Aorta (tissue), 5 donors: ENCODE data around the gene TMEM239. TPM values are rescaled to one million over a fixed set of nuclear protein-coding genes. Genes with fewer than 3 reads are reported as not detected.

Experiments used
- ATAC-seq: fragments of 200-7000 bp; cut with Tn5 transposase; one replicate; pipeline ENCODE4 v1.9.1; 2022; ENCODE audit warnings: moderate library complexity; ENCODE audit not compliant: low FRiP score
- DNase-seq, 2 donors: peaks; one replicate each; pipeline ENCODE4 v3.0.0-alpha.2; 2020
- H3K27ac ChIP-seq, 2 donors: one replicate each; pipeline ENCODE4 v1.5.1; 2013; ENCODE audit warnings: low read length in 2 of 2, mild to moderate bottlenecking in 2 of 2, moderate library complexity in 2 of 2, control low read depth in 1 of 2, inconsistent platforms in 1 of 2, low read depth in 1 of 2
- H3K27me3 ChIP-seq, 2 donors: one replicate each; pipeline ENCODE4 v1.6.1; 2013; ENCODE audit warnings: control low read depth in 1 of 2, low read length in 1 of 2, mild to moderate bottlenecking in 1 of 2, moderate library complexity in 1 of 2; ENCODE audit not compliant: insufficient read depth in 2 of 2, control insufficient read depth in 1 of 2
- H3K36me3 ChIP-seq, 2 donors: one replicate each; pipeline ENCODE4 v1.6.1; 2013; ENCODE audit warnings: control low read depth in 1 of 2, low read length in 1 of 2, mild to moderate bottlenecking in 1 of 2; ENCODE audit not compliant: insufficient read depth in 2 of 2, control insufficient read depth in 1 of 2
- H3K4me1 ChIP-seq, 2 donors: one replicate each; pipeline ENCODE4 v1.6.1; 2013; ENCODE audit warnings: low read length in 2 of 2, control low read depth in 1 of 2, mild to moderate bottlenecking in 1 of 2, moderate library complexity in 1 of 2; ENCODE audit not compliant: insufficient read depth in 2 of 2, control insufficient read depth in 1 of 2
- H3K4me3 ChIP-seq, 2 donors: one replicate each; pipeline ENCODE4 v1.5.1; 2013; ENCODE audit warnings: low read length in 2 of 2, control low read depth in 1 of 2, mild to moderate bottlenecking in 1 of 2
- H3K9me3 ChIP-seq: one replicate; pipeline ENCODE4 v1.6.1; 2013; ENCODE audit warnings: mild to moderate bottlenecking, low read length; ENCODE audit not compliant: control insufficient read depth
- WGBS, 2 donors: extraction: QIAGEN DNeasy Blood & Tissue Kit; methylation state at CpG; one replicate each; pipeline ENCODE4 v1.1.7; 2013; 5-methylcytosine and 5-hydroxymethylcytosine counted together
- intact Hi-C, 2 donors: fragments of 100-400 bp; cut with DNase I; formaldehyde crosslinking; loops; one replicate each; pipeline versions ENCODE4 v1.14.2 to v1.15.0; 2022
- polyA plus RNA-seq, 2 donors: library from polyadenylated mRNA; stranded (reverse); fragments of 200-250 nt; gene quantifications; one replicate each; pipeline ENCODE4 v1.2.3, GENCODE V29; 2013
- total RNA-seq, 2 donors: library from RNA; stranded (reverse); fragmentation: NEBNext Ultra II Directional; extraction: Animal tissue kit (Norgen Biotek cat#: 25700); gene quantifications; one replicate each; pipeline ENCODE4 v1.2.1, GENCODE V29; 2021
- donor health status: healthy with polysubstance abuse.
- donor health status: Bipolar disorder and iron deficiency.
- donor health status: DM: no; HTN: no; CAD: no.
- donor health status: DM: no; HTN: no; CAD: no.
- donor health status: DM: yes; HTN: yes; CAD: no.

The TMEM239 gene
- total and polyA plus RNA-seq, 4 donors: not detected

DNA sequence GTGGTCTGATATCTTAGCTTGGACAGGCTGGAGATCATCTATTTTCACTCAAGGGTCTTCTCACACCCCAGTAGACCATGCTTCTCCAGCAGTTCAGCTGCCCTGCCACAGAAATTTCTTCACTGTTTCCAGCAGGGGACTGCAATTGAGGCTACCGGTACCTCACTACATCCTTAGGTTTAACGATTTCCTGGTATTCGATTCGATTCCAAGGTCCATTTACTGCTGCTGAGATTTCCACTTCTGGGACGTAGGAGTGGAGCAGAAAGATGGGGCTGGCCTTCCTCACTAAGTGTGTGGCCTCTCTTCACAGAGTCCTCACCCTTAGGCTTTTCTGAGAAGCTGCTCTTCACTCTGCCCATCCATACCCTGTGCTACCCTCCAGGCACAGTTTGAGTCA, 30.5 kb downstream of the TMEM239 start:
- Histone ChIP-seq H3K9me3 (no peaks in the 10 kb centered on the region), H3K27ac (no peak overlapping the region), H3K4me1 (no peaks in the 10 kb centered on the region), H3K27me3 (no peaks in the 10 kb centered on the region), H3K36me3 (no peaks in the 10 kb centered on the region), H3K4me3 (no peak overlapping the region)
- DNase-seq (no peak), ATAC-seq (no peak)
- intact Hi-C loops: no loop called here
- WGBS, 2 donors: 91 to 94% methylated on average over 5 of the region's 5 CpGs

DNA sequence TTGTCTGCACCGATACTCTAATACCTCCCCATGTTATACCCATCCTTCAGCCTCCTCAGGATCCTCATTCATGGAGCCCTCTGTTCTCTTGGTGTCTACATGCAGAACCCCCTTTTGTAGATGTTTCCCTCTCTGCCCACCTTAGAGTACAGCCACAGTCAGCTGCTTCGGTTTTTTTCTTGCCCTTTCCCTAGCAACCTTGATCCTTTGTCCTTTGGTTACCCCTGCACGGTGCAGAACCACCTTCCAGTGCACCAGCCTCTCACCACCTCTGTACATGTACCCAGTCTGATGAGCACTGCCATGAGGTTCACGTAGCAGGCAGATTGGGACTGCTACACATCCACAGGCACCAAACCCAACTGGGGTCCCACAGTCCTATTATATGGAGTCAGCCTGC, 31.6 kb downstream of the TMEM239 start:
- ATAC-seq (no peak), DNase-seq (no peak)
- intact Hi-C loops: no loop called here
- Histone ChIP-seq H3K27me3 (no peaks in the 10 kb centered on the region), H3K4me3 (no peak overlapping the region), H3K27ac (no peak overlapping the region), H3K36me3 (no peaks in the 10 kb centered on the region), H3K9me3 (no peaks in the 10 kb centered on the region), H3K4me1 (no peaks in the 10 kb centered on the region)
- WGBS, 2 donors: 94 to 96% methylated on average over 4 of the region's 4 CpGs

DNA sequence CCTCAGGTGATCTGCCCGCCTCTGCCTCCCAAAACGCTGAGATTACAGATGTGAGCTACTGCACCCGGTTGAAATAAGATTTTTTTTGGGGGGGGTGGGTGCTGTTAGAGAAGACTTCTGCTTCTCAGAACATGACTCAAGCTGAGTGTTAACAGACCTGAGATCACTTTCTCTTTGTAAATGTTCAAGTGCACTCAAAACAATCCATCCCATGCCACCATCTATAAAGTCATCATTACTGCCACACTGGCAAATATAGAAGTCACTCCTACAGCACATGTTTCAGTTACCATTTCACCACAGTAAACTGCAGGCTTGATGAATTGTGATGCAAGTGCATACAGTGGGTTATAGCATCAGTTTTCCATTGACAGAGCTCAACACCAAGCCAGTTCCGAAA, 33.4 kb downstream of the TMEM239 start:
- Histone ChIP-seq H3K27me3 (no peaks in the 10 kb centered on the region), H3K4me3 (no peak overlapping the region), H3K9me3 (no peaks in the 10 kb centered on the region), H3K27ac (no peak overlapping the region), H3K36me3 (no peaks in the 10 kb centered on the region), H3K4me1 (no peaks in the 10 kb centered on the region)
- no peak for DNase-seq
- ATAC-seq: no peak
- intact Hi-C loops: no loop called here
- 86 to 94% methylated on average over 4 of the region's 4 CpGs for WGBS, 2 donors

- Histone ChIP-seq H3K9me3 (no peaks in the 10 kb centered on the region), H3K27ac (no peak overlapping the region), H3K4me1 (no peaks in the 10 kb centered on the region), H3K4me3 (no peak overlapping the region), H3K27me3 (no peaks in the 10 kb centered on the region), H3K36me3 (no peaks in the 10 kb centered on the region)
- WGBS, 2 donors: 94 to 95% methylated on average over 10 of the region's 10 CpGs
- intact Hi-C loops: loop anchor here in 1 of 2 donors (5.0 kb wide), 1 partner anchor 159 kb away; the partner anchor contains the start of gene EBF4
- DNase-seq (no peak), ATAC-seq (no peak)
Observed at GRCh38 chr20:2851086-2851485, 34.9 kb downstream of the TMEM239 start.

- H3K27ac ChIP-seq: no peak overlapping the region
- no peaks in the 10 kb centered on the region for H3K9me3 ChIP-seq
- WGBS, 2 donors: 53 to 72% methylated on average over 2 of the region's 2 CpGs
- H3K4me1 ChIP-seq: no peaks in the 10 kb centered on the region
- DNase-seq (no peak), ATAC-seq (no peak)
- peaks cover 0 to 1% of the 10 kb centered on the region in 2 donors for H3K36me3 ChIP-seq
- intact Hi-C loops: no loop called here
- no peak overlapping the region for H3K4me3 ChIP-seq
- H3K27me3 ChIP-seq: no peaks in the 10 kb centered on the region
Observed at GRCh38 chr20:2858591-2858990, 42.4 kb downstream of the TMEM239 start.

- Histone ChIP-seq H3K4me1 (no peaks in the 10 kb centered on the region), H3K4me3 (no peak overlapping the region), H3K36me3 (peaks cover 0 to 4% of the 10 kb centered on the region in 2 donors), H3K27me3 (no peaks in the 10 kb centered on the region), H3K9me3 (no peaks in the 10 kb centered on the region), H3K27ac (no peak overlapping the region)
- ATAC-seq: no peak
- intact Hi-C loops: no loop called here
- no peak for DNase-seq
- 57 to 63% methylated on average over 4 of the region's 4 CpGs for WGBS, 2 donors
Observed at GRCh38 chr20:2859330-2860121, 43.4 kb downstream of the TMEM239 start.

GRCh38 chr20:2864626-2865025, 48.5 kb downstream of the TMEM239 start:
- Histone ChIP-seq H3K27ac (no peak overlapping the region), H3K4me3 (no peak overlapping the region), H3K9me3 (no peaks in the 10 kb centered on the region), H3K27me3 (no peaks in the 10 kb centered on the region), H3K4me1 (no peaks in the 10 kb centered on the region), H3K36me3 (peaks cover 0 to 9% of the 10 kb centered on the region in 2 donors)
- WGBS, 2 donors: 95 to 97% methylated on average over 11 to 12 of the region's 12 CpGs
- DNase-seq (no peak), ATAC-seq (no peak)
- intact Hi-C loops: no loop called here

DNA sequence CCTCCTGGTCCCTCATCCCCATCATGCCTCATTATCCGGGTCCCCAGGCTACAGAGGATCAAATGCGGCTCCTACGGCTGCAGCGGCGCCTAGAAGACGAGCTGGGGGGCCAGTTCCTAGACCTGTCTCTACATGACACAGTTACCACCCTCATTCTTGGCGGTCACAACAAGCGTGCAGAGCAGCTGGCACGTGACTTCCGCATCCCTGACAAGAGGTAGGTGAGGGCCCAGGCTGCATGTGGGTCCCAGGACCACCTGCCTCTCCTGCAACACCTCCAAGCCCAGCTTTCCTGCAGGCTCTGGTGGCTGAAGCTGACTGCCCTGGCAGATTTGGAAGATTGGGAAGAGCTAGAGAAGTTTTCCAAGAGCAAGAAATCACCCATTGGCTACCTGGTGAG, 48.9 kb downstream of the TMEM239 start:
- no peak for ATAC-seq
- Histone ChIP-seq H3K27me3 (no peaks in the 10 kb centered on the region), H3K9me3 (no peaks in the 10 kb centered on the region), H3K4me1 (no peaks in the 10 kb centered on the region), H3K36me3 (peaks cover 0 to 9% of the 10 kb centered on the region in 2 donors), H3K4me3 (no peak overlapping the region), H3K27ac (no peak overlapping the region)
- intact Hi-C loops: no loop called here
- no peak for DNase-seq
- WGBS, 2 donors: 97 to 98% methylated on average over 10 of the region's 10 CpGs

- WGBS, 2 donors: 96 to 100% methylated on average over 3 of the region's 3 CpGs
- Histone ChIP-seq H3K27ac (no peak overlapping the region), H3K36me3 (peaks cover 0 to 9% of the 10 kb centered on the region in 2 donors), H3K9me3 (no peaks in the 10 kb centered on the region), H3K4me1 (no peaks in the 10 kb centered on the region), H3K4me3 (no peak overlapping the region), H3K27me3 (no peaks in the 10 kb centered on the region)
- intact Hi-C loops: no loop called here
- DNase-seq (no peak), ATAC-seq (no peak)
Observed at GRCh38 chr20:2865630-2866029, 49.5 kb downstream of the TMEM239 start.
